ENCODE measurements around the gene AMIGO2. TPM values are rescaled to one million over a fixed set of nuclear protein-coding genes. Genes with fewer than 3 reads are reported as not detected.
"Not testable (repeated sequence)": the region's sequence is repeated elsewhere in the genome, so short reads cannot be mapped to it uniquely, and the experiment has no call there.

AMIGO2 gene
- total RNA-seq, 2 donors from 2014 or later, result 4.5 to 5.1 TPM

- ATAC-seq; DNase-seq; intact Hi-C loops (cut with DNase I): not testable (repeated sequence)
Observed at GRCh38 chr12:47051291-47051690, 28.5 kb downstream of the AMIGO2 start.

GRCh38 chr12:47048541-47048940 is 31.2 kb downstream of the AMIGO2 start:
- DNase-seq (no peak), ATAC-seq (no peak)
- intact Hi-C loops (cut with DNase I), result no loop called here

GRCh38 chr12:47041327-47041726 is 38.4 kb downstream of the AMIGO2 start:
- intact Hi-C loops (cut with DNase I), result no loop called here
- no peak for ATAC-seq
- no peak for DNase-seq

- intact Hi-C loops (cut with DNase I), result loop anchor here in 1 of 2 donors (10.0 kb wide), 1 partner anchor 615 kb away; no protein-coding TSS in a partner anchor
- no peak for ATAC-seq
- DNase-seq, result no peak
Observed at GRCh38 chr12:47039756-47040155, 40.0 kb downstream of the AMIGO2 start.

- intact Hi-C loops (cut with DNase I), result loop anchor here in 1 of 2 donors (10.0 kb wide), 1 partner anchor 616 kb away; no protein-coding TSS in a partner anchor
- DNase-seq (no peak), ATAC-seq (no peak)
Observed at GRCh38 chr12:47039079-47039478, 40.7 kb downstream of the AMIGO2 start.

GRCh38 chr12:47038270-47038748 is 41.5 kb downstream of the AMIGO2 start:
- ATAC-seq (no peak), DNase-seq (no peak)
- intact Hi-C loops (cut with DNase I), result loop anchor here in 1 of 2 donors (10.0 kb wide), 1 partner anchor 616 kb away; no protein-coding TSS in a partner anchor

- ATAC-seq, result no peak
- no peak for DNase-seq
- intact Hi-C loops (cut with DNase I), result loop anchor here in 1 of 2 donors (10.0 kb wide), 1 partner anchor 619 kb away; no protein-coding TSS in a partner anchor
Observed at GRCh38 chr12:47035484-47035883, 44.3 kb downstream of the AMIGO2 start.

GRCh38 chr12:47034661-47035060 is 45.1 kb downstream of the AMIGO2 start:
- intact Hi-C loops (cut with DNase I), result loop anchor here (5.0 to 10.0 kb wide), 4 partner anchors 273 to 648 kb away; no protein-coding TSS in a partner anchor
- DNase-seq (no peak), ATAC-seq (no peak)

- no peak for DNase-seq
- intact Hi-C loops (cut with DNase I), result loop anchor here (5.0 to 10.0 kb wide), 4 partner anchors 273 to 648 kb away; no protein-coding TSS in a partner anchor
- no peak for ATAC-seq
Observed at GRCh38 chr12:47033789-47034555, 45.8 kb downstream of the AMIGO2 start.

GRCh38 chr12:47033081-47033480 is 46.7 kb downstream of the AMIGO2 start:
- DNase-seq, result peak; percentile 35
- peak; percentile 84 to 91 for ATAC-seq
- intact Hi-C loops (cut with DNase I), result loop anchor here (5.0 to 10.0 kb wide), 4 partner anchors 274 to 649 kb away; no protein-coding TSS in a partner anchor

- ATAC-seq (peak; percentile 78 to 79), DNase-seq (no peak)
- intact Hi-C loops (cut with DNase I), result loop anchor here (1.0 to 10.0 kb wide), 5 partner anchors 275 to 650 kb away; no protein-coding TSS in a partner anchor
Observed at GRCh38 chr12:47032644-47033043, 47.1 kb downstream of the AMIGO2 start.

GRCh38 chr12:47029903-47030302 is 49.9 kb downstream of the AMIGO2 start:
- intact Hi-C loops (cut with DNase I), result loop anchor here (5.0 to 10.0 kb wide), 4 partner anchors 277 to 652 kb away; no protein-coding TSS in a partner anchor
- no peak for DNase-seq
- no peak for ATAC-seq

- ATAC-seq (no peak), DNase-seq (no peak)
- intact Hi-C loops (cut with DNase I), result no loop called here
Observed at GRCh38 chr12:47028981-47029708, 50.6 kb downstream of the AMIGO2 start.

GRCh38 chr12:47028186-47028585 is 51.6 kb downstream of the AMIGO2 start:
- intact Hi-C loops (cut with DNase I), result no loop called here
- ATAC-seq (no peak), DNase-seq (no peak)

Other genes with a start within 250 kb of the AMIGO2 start
- 1 to 10 TPM; 1.1 to 1.9 TPM for gene PCED1B, start 338 bp downstream of the AMIGO2 start, total RNA-seq

All from left cardiac atrium (tissue), 4 donors.